MM.1S (cell line): ENCODE measurements around the gene FGF14.

ENCODE experiments used
- DNase-seq: peaks from one replicate; pipeline ENCODE4 v3.0.0-alpha.2; 2015
- H2AFZ ChIP-seq: fragments of 300-600 bp; sonication (generic); 2 replicates; pipeline ENCODE4 v1.6.0; 2016; ENCODE audit warnings: antibody characterized with exemption, low read length
- H3F3A ChIP-seq: fragments of 300-600 bp; sonication (generic); 2 replicates; pipeline ENCODE4 v1.6.1; 2016; ENCODE audit warnings: mild to moderate bottlenecking, antibody characterized with exemption, low read length, moderate library complexity, mixed read lengths; ENCODE audit not compliant: insufficient read depth
- H3K27ac ChIP-seq: fragments of 300-600 bp; sonication (generic); 2 replicates; pipeline ENCODE4 v1.5.1; 2016; ENCODE audit warnings: mild to moderate bottlenecking, low read length
- H3K27me3 ChIP-seq: fragments of 300-600 bp; sonication (generic); replicated peaks from 2 replicates; pipeline ENCODE4 v1.6.0; 2016; ENCODE audit warnings: low read length; ENCODE audit not compliant: insufficient read depth
- H3K36me3 ChIP-seq: fragments of 300-600 bp; sonication (generic); replicated peaks from 2 replicates; pipeline ENCODE4 v1.6.1; 2016; ENCODE audit warnings: mild to moderate bottlenecking, low read length, mixed read lengths; ENCODE audit not compliant: insufficient read depth
- H3K4me1 ChIP-seq: fragments of 300-600 bp; sonication (generic); 2 replicates; pipeline ENCODE4 v1.6.1; 2016; ENCODE audit warnings: low read length, mixed read lengths
- H3K4me2 ChIP-seq: fragments of 300-600 bp; sonication (generic); 2 replicates; pipeline ENCODE4 v1.6.0; 2016; ENCODE audit warnings: low read depth, low read length
- H3K4me3 ChIP-seq: fragments of 300-600 bp; sonication (generic); 2 replicates; pipeline ENCODE4 v1.5.1; 2016; ENCODE audit warnings: low read length, mixed read lengths
- H3K79me2 ChIP-seq: fragments of 300-600 bp; sonication (generic); 2 replicates; pipeline ENCODE4 v1.6.1; 2016; ENCODE audit warnings: mixed run types, low read length, mixed read lengths
- H3K9ac ChIP-seq: fragments of 300-600 bp; sonication (generic); 2 replicates; pipeline ENCODE4 v1.6.1; 2016; ENCODE audit warnings: low read length, mixed read lengths
- H3K9me2 ChIP-seq: fragments of 300-600 bp; sonication (generic); replicated peaks from 2 replicates; pipeline ENCODE4 v1.6.1; 2016; ENCODE audit warnings: mild to moderate bottlenecking, low read length, mixed read lengths; ENCODE audit not compliant: insufficient read depth
- H3K9me3 ChIP-seq: fragments of 300-600 bp; sonication (generic); replicated peaks from 2 replicates; pipeline ENCODE4 v1.6.1; 2016; ENCODE audit warnings: mild to moderate bottlenecking, low read length, mixed read lengths; ENCODE audit not compliant: insufficient read depth
- H4K20me1 ChIP-seq: fragments of 300-600 bp; sonication (generic); 2 replicates; pipeline ENCODE4 v1.6.1; 2016; ENCODE audit warnings: mild to moderate bottlenecking, low read length, moderate library complexity, mixed read lengths; ENCODE audit not compliant: insufficient read depth
- CTCF ChIP-seq: fragments of 300-600 bp; sonication (generic); IDR thresholded peaks from 2 replicates; pipeline ENCODE4 v1.5.1; 2016; ENCODE audit warnings: antibody characterized with exemption, low read length, mixed read lengths
- EZH2 ChIP-seq: fragments of 300-600 bp; sonication (generic); optimal IDR thresholded peaks from 2 replicates; pipeline ENCODE3; 2017; ENCODE audit warnings: low read depth, mild to moderate bottlenecking, antibody characterized with exemption, low read length, mixed read lengths
- EZH2phosphoT487 ChIP-seq: fragments of 300-600 bp; sonication (generic); IDR thresholded peaks from 2 replicates; pipeline ENCODE4 v1.6.1; 2018; ENCODE audit warnings: antibody characterized with exemption, low read length

FGF14 gene

GRCh38 chr13:102273111-102273510 lies 128.7 kb downstream of the FGF14 start:
- Histone ChIP-seq H3K9me3 (no peaks in the 10 kb centered on the region), H3K4me1 (no peaks in the 10 kb centered on the region), H3K27me3 (no peaks in the 10 kb centered on the region), H4K20me1 (no peaks in the 10 kb centered on the region), H3K4me3 (no peak overlapping the region), H3K4me2 (no peak overlapping the region), H2AFZ (no peak overlapping the region), H3F3A (no peaks in the 10 kb centered on the region), H3K36me3 (no peaks in the 10 kb centered on the region), H3K27ac (no peak overlapping the region), H3K9me2 (no peaks in the 10 kb centered on the region), H3K9ac (no peak overlapping the region), H3K79me2 (no peaks in the 10 kb centered on the region)
- no peak for TF ChIP-seq EZH2
- TF ChIP-seq EZH2phosphoT487 = no peak
- TF ChIP-seq CTCF = no peak
- DNase-seq = no peak

- no peak overlapping the region for H3K27ac ChIP-seq
- no peak overlapping the region for H3K4me2 ChIP-seq
- TF ChIP-seq EZH2phosphoT487 (no peak), EZH2 (no peak), CTCF (no peak)
- H3K9ac ChIP-seq = no peak overlapping the region
- H3K4me3 ChIP-seq = no peak overlapping the region
- no peaks in the 10 kb centered on the region for H3F3A ChIP-seq
- H2AFZ ChIP-seq = no peak overlapping the region
- H3K9me2 ChIP-seq = no peaks in the 10 kb centered on the region
- no peaks in the 10 kb centered on the region for H3K4me1 ChIP-seq
- H3K36me3 ChIP-seq = no peaks in the 10 kb centered on the region
- no peaks in the 10 kb centered on the region for H4K20me1 ChIP-seq
- H3K9me3 ChIP-seq = no peaks in the 10 kb centered on the region; the same call in 1 of the 2 replicates
- DNase-seq = no peak
- no peaks in the 10 kb centered on the region for H3K79me2 ChIP-seq
- no peaks in the 10 kb centered on the region for H3K27me3 ChIP-seq
Measured at GRCh38 chr13:102267191-102267590, 134.7 kb downstream of the FGF14 start.

GRCh38 chr13:102261809-102262208 lies 140.0 kb downstream of the FGF14 start:
- H3K9me2 ChIP-seq = no peaks in the 10 kb centered on the region
- H3K9me3 ChIP-seq = no peaks in the 10 kb centered on the region; the same call in 1 of the 2 replicates
- H2AFZ ChIP-seq = no peak overlapping the region
- no peaks in the 10 kb centered on the region for H3K36me3 ChIP-seq
- DNase-seq = no peak
- no peak overlapping the region for H3K9ac ChIP-seq
- TF ChIP-seq CTCF = no peak
- no peak for TF ChIP-seq EZH2phosphoT487
- no peak for TF ChIP-seq EZH2
- H3K4me2 ChIP-seq = no peak overlapping the region
- no peaks in the 10 kb centered on the region for H3K79me2 ChIP-seq
- H3K4me1 ChIP-seq = no peaks in the 10 kb centered on the region
- H3F3A ChIP-seq = no peaks in the 10 kb centered on the region
- no peaks in the 10 kb centered on the region for H4K20me1 ChIP-seq
- no peak overlapping the region for H3K4me3 ChIP-seq
- no peaks in the 10 kb centered on the region for H3K27me3 ChIP-seq
- no peak overlapping the region for H3K27ac ChIP-seq
